OCI-LY7 (cell line): ENCODE data around the gene TOR2A.

ENCODE experiments used
- CTCF ChIP-seq: fragments of 200-600 bp; sonication (generic); conservative IDR thresholded peaks from 2 replicates; pipeline ENCODE4 v1.5.1; 2014; ENCODE audit warnings: mild to moderate bottlenecking, antibody characterized with exemption, low read length, moderate library complexity, mixed read lengths
- EZH2phosphoT487 ChIP-seq: fragments of 200-600 bp; sonication (generic); IDR thresholded peaks from 2 replicates; pipeline ENCODE4 v1.6.1; 2018; ENCODE audit warnings: low read depth, borderline replicate concordance, mild to moderate bottlenecking, mixed run types, antibody characterized with exemption, low read length, moderate library complexity, mixed read lengths

GRCh38 chr9:127711831-127712274 is 23.2 kb downstream of the TOR2A start:
- no peak for TF ChIP-seq CTCF
- no peak for TF ChIP-seq EZH2phosphoT487
